IMR-90 (cell line): ENCODE results near the gene MCUR1. TPM values are rescaled to one million over a fixed set of nuclear protein-coding genes. Genes with fewer than 3 reads are reported as not detected.
"Not testable (repeated sequence)": the region's sequence is repeated elsewhere in the genome, so short reads cannot be mapped to it uniquely, and the experiment has no call there.

Experiments used
- ATAC-seq: fragments of 200-7000 bp; cut with Tn5 transposase; 2 replicates; pipeline ENCODE4 v1.9.1; 2020; ENCODE audit warnings: low read depth, mild to moderate bottlenecking, moderate library complexity
- BruUV-seq: library from RNA; stranded (reverse); fragments of 400-500 nt; replicated peaks from 2 replicates; lab custom pipeline; 2021; lab: Mats Ljungman, UMichigan
- CTCF ChIA-PET: fragments of 300-600 bp; formaldehyde crosslinking; extraction: SDS; loops from one replicate; lab custom pipeline; 2021; ENCODE audit warnings: antibody characterized with exemption; lab: Yijun Ruan, JAX
- POLR2A ChIA-PET: fragments of 300-600 bp; sonication (Branson Sonifier 250); formaldehyde crosslinking; loops from one replicate; lab custom pipeline; 2022; ENCODE audit warnings: antibody characterized with exemption; ENCODE audit not compliant: unreplicated experiment; lab: Charles Lee
- DNase-seq: peaks from one replicate; pipeline ENCODE4 v3.0.0; 2013
- H2AFZ ChIP-seq: replicated peaks from 2 replicates; pipeline ENCODE3; 2013; ENCODE audit warnings: low read length, mild to moderate bottlenecking; ENCODE audit not compliant: poor library complexity
- H2AK5ac ChIP-seq: 2 replicates; pipeline ENCODE4 v1.6.1; 2013; ENCODE audit warnings: low read depth, low read length, inconsistent platforms
- H2AK9ac ChIP-seq: replicated peaks from 2 replicates; pipeline ENCODE3; 2013; ENCODE audit warnings: mild to moderate bottlenecking, low read depth, low read length, moderate library complexity; ENCODE audit not compliant: poor library complexity
- H2BK120ac ChIP-seq: 2 replicates; pipeline ENCODE4 v1.6.1; 2013; ENCODE audit warnings: low read depth, low read length, inconsistent platforms
- H2BK15ac ChIP-seq: 3 replicates; pipeline ENCODE4 v1.6.1; 2013; ENCODE audit warnings: low read depth, low read length, inconsistent platforms
- H2BK20ac ChIP-seq: 2 replicates; pipeline ENCODE4 v1.6.1; 2013; ENCODE audit warnings: low read depth, mild to moderate bottlenecking, inconsistent platforms, low read length, moderate library complexity
- H2BK5ac ChIP-seq: 2 replicates; pipeline ENCODE4 v1.6.1; 2013; ENCODE audit warnings: mild to moderate bottlenecking, low read depth, low read length, inconsistent platforms; ENCODE audit not compliant: poor library complexity, severe bottlenecking
- H3K14ac ChIP-seq: replicated peaks from 2 replicates; pipeline ENCODE4 v1.6.1; 2013; ENCODE audit warnings: low read depth, low read length, inconsistent platforms
- H3K18ac ChIP-seq: 2 replicates; pipeline ENCODE4 v1.6.1; 2013; ENCODE audit warnings: low read depth, low read length, control low read depth
- H3K23ac ChIP-seq: 2 replicates; pipeline ENCODE4 v1.6.1; 2013; ENCODE audit warnings: low read depth, low read length, inconsistent platforms
- H3K27ac ChIP-seq: 2 replicates; pipeline ENCODE4 v1.5.1; 2013; ENCODE audit warnings: mild to moderate bottlenecking, control low read depth, low read length; ENCODE audit not compliant: insufficient read depth
- H3K27me3 ChIP-seq: 2 replicates; pipeline ENCODE4 v1.6.1; 2013; ENCODE audit warnings: low read length; ENCODE audit not compliant: control insufficient read depth, insufficient read depth
- H3K36me3 ChIP-seq: 2 replicates; pipeline ENCODE4 v1.6.1; 2013; ENCODE audit warnings: low read length, mixed read lengths; ENCODE audit not compliant: control insufficient read depth, insufficient read depth
- H3K4ac ChIP-seq: 2 replicates; pipeline ENCODE4 v1.6.1; 2013; ENCODE audit warnings: low read depth, low read length, inconsistent platforms
- H3K4me1 ChIP-seq: 2 replicates; pipeline ENCODE4 v1.6.1; 2013; ENCODE audit warnings: low read length, mixed read lengths; ENCODE audit not compliant: control insufficient read depth, insufficient read depth
- H3K4me2 ChIP-seq: 2 replicates; pipeline ENCODE4 v1.6.1; 2013; ENCODE audit warnings: low read depth, mild to moderate bottlenecking, control low read depth, low read length, moderate library complexity
- H3K4me3 ChIP-seq: 2 replicates; pipeline ENCODE4 v1.5.1; 2013; ENCODE audit warnings: low read depth, mild to moderate bottlenecking, control low read depth, low read length, moderate library complexity; ENCODE audit not compliant: insufficient read depth
- H3K56ac ChIP-seq: 2 replicates; pipeline ENCODE4 v1.6.1; 2013; ENCODE audit warnings: low read length, inconsistent platforms; ENCODE audit not compliant: insufficient read depth; ENCODE audit errors: extremely low read depth
- H3K79me1 ChIP-seq, 2 experiments: 2 replicates each; pipeline ENCODE4 v1.6.1; 2013; ENCODE audit warnings: low read length in 2 of 2, inconsistent platforms in 1 of 2, low read depth in 1 of 2
- H3K9ac ChIP-seq: 2 replicates; pipeline ENCODE4 v1.6.1; 2013; ENCODE audit warnings: low read depth, low read length, control low read depth
- H3K9me1 ChIP-seq: 2 replicates; pipeline ENCODE4 v1.6.1; 2013; ENCODE audit warnings: low read length, inconsistent platforms; ENCODE audit not compliant: insufficient read depth
- H3K9me3 ChIP-seq: 2 replicates; pipeline ENCODE4 v1.6.1; 2013; ENCODE audit warnings: low read length; ENCODE audit not compliant: control insufficient read depth, insufficient read depth
- H4K20me1 ChIP-seq: 2 replicates; pipeline ENCODE4 v1.6.1; 2013; ENCODE audit warnings: low read length, inconsistent platforms; ENCODE audit not compliant: insufficient read depth
- H4K5ac ChIP-seq: 2 replicates; pipeline ENCODE4 v1.6.1; 2013; ENCODE audit warnings: mild to moderate bottlenecking, low read depth, low read length, control low read depth
- H4K8ac ChIP-seq, 2 experiments: 2 replicates each; pipeline ENCODE4 v1.6.1; 2013; ENCODE audit warnings: low read depth in 2 of 2, low read length in 2 of 2, control low read depth in 1 of 2, inconsistent platforms in 1 of 2
- H4K91ac ChIP-seq: 2 replicates; pipeline ENCODE4 v1.6.1; 2013; ENCODE audit warnings: low read depth, low read length, inconsistent platforms; ENCODE audit not compliant: insufficient read depth
- WGBS, 2 experiments: methylation state at CpG; one replicate each; pipeline versions ENCODE4 v1.1.5 to v1.1.7; 2013; ENCODE audit warnings: missing lambda C conversion rate in 2 of 2; ENCODE audit not compliant: insufficient read length in 1 of 2; ENCODE audit errors: extremely low coverage in 2 of 2; 5-methylcytosine and 5-hydroxymethylcytosine counted together
- dilution Hi-C: fragments of 300-500 bp; cut with HindIII; formaldehyde crosslinking; loops from one replicate; pipeline ENCODE4 v1.14.3; 2018; ENCODE audit warnings: low sequenced_read_pairs; ENCODE audit not compliant: unreplicated experiment
- in situ Hi-C: fragments of 300-500 bp; cut with MboI; formaldehyde crosslinking; loops from 3 replicates; pipeline ENCODE4 v1.14.3; 2019; ENCODE audit warnings: low sequenced_read_pairs, inconsistent platforms, mixed read lengths
- intact Hi-C: fragments of 100-400 bp; cut with micrococcal nuclease; formaldehyde crosslinking; loops from 2 replicates; pipeline ENCODE4 v1.10.0; 2022
- polyA plus RNA-seq, 3 experiments: library from polyadenylated mRNA; depleted of rRNA; stranded (reverse); fragments of >200 nt; gene quantifications; 2 replicates each; pipeline ENCODE4 v1.2.3, GENCODE V29; 2012; ENCODE audit warnings: low replicate concordance in 1 of 3
- total RNA-seq: library from RNA; depleted of rRNA; stranded (reverse); fragments of >200 nt; gene quantifications from 2 replicates; pipeline ENCODE4 v1.2.3, GENCODE V29; 2012

The MCUR1 gene
- total and polyA plus RNA-seq, 2 of the 4 experiments (the other 2 are of a cell fraction): 4.1 to 6.5 TPM

DNA sequence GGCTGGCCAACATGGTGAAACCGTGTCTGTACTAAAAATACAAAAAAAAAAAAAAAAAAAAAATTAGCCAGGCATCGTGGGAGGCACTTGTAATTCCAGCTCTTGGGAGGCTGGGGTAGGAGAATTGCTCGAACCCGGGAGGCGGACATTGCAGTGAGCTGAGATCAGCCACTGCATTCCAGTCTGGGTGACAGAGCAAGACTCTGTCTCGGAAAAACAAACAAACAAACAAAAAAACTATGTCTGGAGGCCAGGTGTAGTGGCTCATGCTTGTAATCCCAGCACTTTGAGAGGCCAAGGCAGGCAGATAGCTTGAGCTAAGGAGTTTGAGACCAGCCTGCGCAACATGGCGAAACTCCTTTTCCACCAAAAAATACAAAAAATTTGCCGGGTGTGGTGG is 38.9 kb downstream of the MCUR1 start:
- WGBS, 2 experiments: no CpG with 5 or more reads among the region's 9 CpGs
- BruUV-seq, H3K79me1 ChIP-seq, H3K27ac ChIP-seq, H3K4me2 ChIP-seq, H3K23ac ChIP-seq, H3K18ac ChIP-seq, H3K27me3 ChIP-seq, H4K91ac ChIP-seq, H2BK15ac ChIP-seq, dilution Hi-C loops, H3K4ac ChIP-seq, H2AFZ ChIP-seq, H3K56ac ChIP-seq, H3K36me3 ChIP-seq, H3K9me1 ChIP-seq, DNase-seq, H2AK9ac ChIP-seq, H2AK5ac ChIP-seq, H4K5ac ChIP-seq, H4K8ac ChIP-seq, CTCF ChIA-PET, H2BK5ac ChIP-seq, H3K9ac ChIP-seq, H3K4me3 ChIP-seq, H2BK20ac ChIP-seq, H3K9me3 ChIP-seq, H3K14ac ChIP-seq, H2BK120ac ChIP-seq, ATAC-seq, POLR2A ChIA-PET, intact Hi-C loops, H4K20me1 ChIP-seq, H3K4me1 ChIP-seq, in situ Hi-C loops: not testable (repeated sequence)

DNA sequence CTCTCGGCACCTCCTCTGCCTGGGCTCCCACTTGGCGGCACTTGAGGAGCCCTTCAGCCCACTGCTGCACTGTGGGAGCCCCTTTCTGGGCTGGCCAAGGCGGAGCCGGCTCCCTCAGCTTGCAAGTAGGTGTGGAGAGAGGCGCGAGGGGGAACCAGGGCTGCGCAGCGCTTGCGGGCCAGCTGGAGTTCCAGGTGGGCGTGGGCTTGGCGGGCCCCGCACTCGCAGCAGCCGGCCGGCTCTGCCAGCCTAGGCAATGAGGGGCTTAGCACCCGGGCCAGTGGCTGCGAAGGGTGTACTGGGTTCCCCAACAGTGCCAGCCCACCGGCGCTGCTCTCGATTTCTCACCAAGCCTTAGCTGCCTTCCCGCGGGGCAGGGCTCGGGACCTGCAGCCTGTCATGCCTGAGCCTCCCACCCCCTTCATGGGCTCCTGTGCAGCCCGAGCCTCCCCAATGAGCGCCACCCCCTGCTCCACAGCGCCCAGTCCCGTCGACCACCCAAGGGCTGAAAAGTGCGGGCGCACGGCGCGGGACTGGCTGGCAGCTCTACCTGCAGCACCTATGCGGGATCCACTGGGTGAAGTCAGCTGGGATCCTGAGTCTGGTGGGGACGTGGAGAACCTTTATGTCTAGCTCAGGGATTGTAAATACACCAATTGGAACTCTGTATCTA is 41.9 kb downstream of the MCUR1 start:
- H3K4me3 ChIP-seq, in situ Hi-C loops, H2BK5ac ChIP-seq, POLR2A ChIA-PET, BruUV-seq, H3K4me1 ChIP-seq, H2AK9ac ChIP-seq, H3K79me1 ChIP-seq, H2BK20ac ChIP-seq, H2AK5ac ChIP-seq, H4K91ac ChIP-seq, H3K4me2 ChIP-seq, H3K14ac ChIP-seq, H4K8ac ChIP-seq, intact Hi-C loops, dilution Hi-C loops, H3K27ac ChIP-seq, DNase-seq, H3K9me3 ChIP-seq, H4K20me1 ChIP-seq, ATAC-seq, H3K4ac ChIP-seq, H4K5ac ChIP-seq, H3K23ac ChIP-seq, H3K27me3 ChIP-seq, H3K18ac ChIP-seq, H3K9ac ChIP-seq, H3K9me1 ChIP-seq, H2BK15ac ChIP-seq, H2AFZ ChIP-seq, H3K36me3 ChIP-seq, H3K56ac ChIP-seq, CTCF ChIA-PET, H2BK120ac ChIP-seq: not testable (repeated sequence)
- WGBS, 2 experiments: 95% methylated on average over 18 of the region's 35 CpGs; no CpG with 5 or more reads in 1 of the 2 experiments
